Activated CD8-positive, alpha-beta T cell treated with anti-CD3 and anti-CD28 coated beads for 36 hours (primary cell): ENCODE data around the gene STAT5A. TPM values are rescaled to one million over a fixed set of nuclear protein-coding genes. Genes with fewer than 3 reads are reported as not detected.

Experiments used
- ATAC-seq: fragments of 200-7000 bp; cut with Tn5 transposase; one replicate; pipeline ENCODE4 v1.10.0; 2021; ENCODE audit warnings: mild to moderate bottlenecking, moderate library complexity
- CTCF ChIA-PET: fragments of 350-600 bp; sonication (Branson Sonifier 250); formaldehyde crosslinking; loops from one replicate; lab custom pipeline; 2021; ENCODE audit warnings: antibody characterized with exemption; lab: Charles Lee
- POLR2A ChIA-PET: fragments of 350-600 bp; sonication (Branson Sonifier 250); formaldehyde crosslinking; loops from one replicate; lab custom pipeline; 2021; ENCODE audit warnings: antibody characterized with exemption; lab: Charles Lee
- DNase-seq: peaks from one replicate; pipeline ENCODE4 v3.0.0-alpha.2; 2020
- H3K27ac Mint-ChIP-seq: one replicate; pipeline ENCODE4 v1.8.0; 2021; ENCODE audit warnings: mild to moderate bottlenecking, mixed read lengths
- H3K27me3 Mint-ChIP-seq: one replicate; pipeline ENCODE4 v1.8.0; 2021; ENCODE audit warnings: mixed read lengths
- H3K36me3 Mint-ChIP-seq: one replicate; pipeline ENCODE4 v1.8.0; 2021; ENCODE audit warnings: low read depth, mixed read lengths
- H3K4me1 Mint-ChIP-seq: one replicate; pipeline ENCODE4 v1.8.0; 2021; ENCODE audit warnings: low read depth, mixed read lengths
- H3K4me3 Mint-ChIP-seq: one replicate; pipeline ENCODE4 v1.8.0; 2021; ENCODE audit warnings: mild to moderate bottlenecking, moderate library complexity, mixed read lengths
- H3K9me3 Mint-ChIP-seq: one replicate; pipeline ENCODE4 v1.8.0; 2021; ENCODE audit warnings: mixed read lengths
- CTCF ChIP-seq: fragments of 200-600 bp; IDR thresholded peaks from one replicate; pipeline ENCODE4 v1.8.0; 2022; ENCODE audit warnings: antibody characterized with exemption, mild to moderate bottlenecking
- intact Hi-C: fragments of 100-400 bp; cut with micrococcal nuclease; formaldehyde crosslinking; loops from one replicate; pipeline ENCODE4 v1.10.0; 2022
- total RNA-seq, 2 experiments: library from RNA; stranded (reverse); gene quantifications; one replicate each; pipeline ENCODE4 v1.2.3, GENCODE V29; 2021

STAT5A gene
- total RNA-seq, 2 experiments from 2014 or later: 163 to 190 TPM

DNA sequence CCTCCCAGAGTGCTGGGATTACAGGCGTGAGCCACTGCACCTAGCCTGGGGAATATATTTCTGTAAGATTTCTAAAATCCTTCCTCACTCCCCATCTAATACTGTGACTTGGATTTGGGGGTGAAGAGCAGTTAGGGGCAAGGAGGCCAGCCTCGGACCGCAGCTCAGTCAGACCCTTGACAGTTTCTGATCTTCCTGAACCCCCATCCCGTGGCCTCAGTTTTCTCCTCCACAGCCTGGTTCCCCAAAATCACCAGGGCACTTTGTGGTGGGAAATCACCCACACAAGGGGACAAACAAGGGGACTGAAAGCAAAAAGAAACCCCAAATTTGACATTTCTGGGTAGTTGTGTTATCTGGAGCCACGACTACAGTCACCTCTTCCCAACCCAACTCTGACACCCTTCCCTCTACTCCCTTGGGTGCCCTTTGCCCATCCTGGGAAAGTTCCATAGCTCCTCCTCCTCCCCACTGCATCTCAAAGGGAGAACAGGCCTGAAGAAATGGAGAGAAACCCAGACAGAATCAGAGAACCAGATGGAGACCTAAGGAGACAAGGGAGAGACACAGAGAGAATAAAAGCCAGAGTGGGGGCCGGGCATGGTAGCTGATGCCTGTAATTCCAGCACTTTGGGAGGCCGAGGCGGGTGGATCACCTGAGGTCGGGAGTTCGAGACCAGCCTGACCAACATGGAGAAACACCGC is 2.8 kb upstream of the STAT5A start:
- intact Hi-C loops: no loop called here
- POLR2A ChIA-PET: interaction anchor here (1.0 to 1.6 kb wide), 4 partner anchors 8 to 16 kb away, joined by 3 to 9 read pairs (median 3); partner anchors contain the start of gene STAT5B
- CTCF ChIA-PET: interaction anchor here (1.2 to 1.8 kb wide), 4 partner anchors 37 to 117 kb away, joined by 3 to 9 read pairs (median 6); no protein-coding TSS in a partner anchor
- Mint-ChIP-seq H3K27ac (peak overlapping the region; percentile 61), H3K27me3 (no peaks in the 10 kb centered on the region), H3K9me3 (no peaks in the 10 kb centered on the region), H3K4me1 (peaks cover 46% of the 10 kb centered on the region), H3K4me3 (peak overlapping the region; percentile 84), H3K36me3 (peaks cover 28% of the 10 kb centered on the region)
- TF ChIP-seq CTCF: no peak
- no peak for ATAC-seq
- DNase-seq: no peak

- intact Hi-C loops: no loop called here
- CTCF ChIA-PET: interaction anchor here (1.1 to 2.1 kb wide), 5 partner anchors 9 to 64 kb away, joined by 4 to 9 read pairs (median 8); no protein-coding TSS in a partner anchor
- ATAC-seq (no peak), DNase-seq (peak; percentile 50)
- Mint-ChIP-seq H3K27ac (peak overlapping the region; percentile 94), H3K4me3 (peak overlapping the region; percentile 84), H3K36me3 (peaks cover 39% of the 10 kb centered on the region), H3K27me3 (no peaks in the 10 kb centered on the region), H3K9me3 (no peaks in the 10 kb centered on the region), H3K4me1 (peaks cover 53% of the 10 kb centered on the region)
- POLR2A ChIA-PET: interaction anchor here (0.6 to 10.6 kb wide), 11 partner anchors 9 to 241 kb away, joined by 3 to 136 read pairs (median 4); partner anchors contain the start of genes STAT3 and STAT5B
- TF ChIP-seq CTCF: no peak
These were observed 1.7 kb upstream of the STAT5A start for GRCh38 chr17:42286411-42287221.

GRCh38 chr17:42287305-42287976 is 857 bp upstream of the STAT5A start:
- Mint-ChIP-seq H3K27me3 (no peaks in the 10 kb centered on the region), H3K36me3 (peaks cover 48% of the 10 kb centered on the region), H3K4me3 (peak overlapping the region; percentile 84), H3K9me3 (no peaks in the 10 kb centered on the region), H3K27ac (peak overlapping the region; percentile 94), H3K4me1 (peaks cover 58% of the 10 kb centered on the region)
- ChIA-PET CTCF (interaction anchor here (0.8 to 3.2 kb wide), 8 partner anchors 10 to 115 kb away, joined by 3 to 32 read pairs (median 4); partner anchors contain the start of gene STAT5B), POLR2A (interaction anchor here (0.6 to 10.6 kb wide), 12 partner anchors 8 to 390 kb away, joined by 3 to 136 read pairs (median 4); partner anchors contain the start of genes GHDC, STAT3 and STAT5B)
- ATAC-seq (peak; percentile 40), DNase-seq (peak; percentile 77)
- TF ChIP-seq CTCF: no peak
- intact Hi-C loops: no loop called here

- DNase-seq: peak; percentile 72
- peaks cover 50% of the 10 kb centered on the region for H3K4me1 Mint-ChIP-seq
- H3K27ac Mint-ChIP-seq: peak overlapping the region; percentile 92
- peaks cover 51% of the 10 kb centered on the region for H3K36me3 Mint-ChIP-seq
- peak overlapping the region; percentile 80 for H3K4me3 Mint-ChIP-seq
- peak; percentile 32 for ATAC-seq
- no peaks in the 10 kb centered on the region for H3K9me3 Mint-ChIP-seq
- intact Hi-C loops: loop anchor here (2.0 kb wide), 1 partner anchor 22 kb away; no protein-coding TSS in a partner anchor
- no peak for TF ChIP-seq CTCF
- ChIA-PET CTCF (interaction anchor here (0.7 to 3.2 kb wide), 11 partner anchors 9 to 117 kb away, joined by 3 to 32 read pairs (median 4); no protein-coding TSS in a partner anchor), POLR2A (interaction anchor here (0.7 to 10.6 kb wide), 20 partner anchors 10 to 123 kb away, joined by 3 to 136 read pairs (median 4); partner anchors contain the start of genes GHDC, KCNH4, STAT3 and STAT5B)
- H3K27me3 Mint-ChIP-seq: no peaks in the 10 kb centered on the region
These were observed 709 bp downstream of the STAT5A start for GRCh38 chr17:42288803-42289610.
